Suprapubic skin (tissue), 4 donors: Measurements from ENCODE around the gene SLX4. TPM values are rescaled to one million over a fixed set of nuclear protein-coding genes. Genes with fewer than 3 reads are reported as not detected.

Source experiments
- DNase-seq, 2 donors: peaks; one replicate each; pipeline ENCODE4 v3.0.0-alpha.2; 2019; ENCODE audit warnings: low spot score in 2 of 2
- H3K27ac ChIP-seq: fragments of 200-600 bp; sonication (generic); one replicate; pipeline ENCODE4 v1.5.1; 2019
- H3K27me3 ChIP-seq: fragments of 200-600 bp; sonication (generic); one replicate; pipeline ENCODE4 v1.5.1; 2019
- H3K36me3 ChIP-seq: fragments of 200-600 bp; sonication (generic); one replicate; pipeline ENCODE4 v1.5.1; 2019
- H3K4me1 ChIP-seq: fragments of 200-600 bp; sonication (generic); one replicate; pipeline ENCODE4 v1.5.1; 2019
- H3K4me3 ChIP-seq: fragments of 200-600 bp; sonication (generic); one replicate; pipeline ENCODE4 v1.5.1; 2019; ENCODE audit warnings: mild to moderate bottlenecking
- H3K9me3 ChIP-seq: fragments of 200-600 bp; sonication (generic); one replicate; pipeline ENCODE4 v1.5.1; 2019
- EP300 ChIP-seq: sonication (generic); formaldehyde crosslinking; IDR thresholded peaks from one replicate; pipeline ENCODE4 v1.6.1; 2017; ENCODE audit warnings: antibody characterized with exemption
- POLR2A ChIP-seq, 2 donors: fragments of 450-650 bp; IDR thresholded peaks; one replicate each; pipeline ENCODE4 v1.6.1; 2017; ENCODE audit warnings: antibody characterized with exemption in 2 of 2, mild to moderate bottlenecking in 2 of 2, moderate library complexity in 2 of 2
- POLR2AphosphoS5 ChIP-seq, 3 donors: sonication (generic); formaldehyde crosslinking; IDR thresholded peaks; one replicate each; pipeline ENCODE4 v1.6.1; 2017; ENCODE audit warnings: antibody characterized with exemption in 3 of 3
- WGBS: methylation state at CpG from one replicate; pipeline ENCODE4 v1.1.5; 2018; 5-methylcytosine and 5-hydroxymethylcytosine counted together
- total RNA-seq, 4 donors: library from RNA; depleted of rRNA; stranded (reverse); fragments of >200 nt; gene quantifications; one replicate each; pipeline ENCODE4 v1.1.0, GENCODE V29; 2016
- TF ChIP-seq, protein P1 (sequence below), 2 donors: fragments of 200-600 bp in 1 of 2; fragments of 450-650 bp in 1 of 2; sonication (generic) in 1 of 2; IDR thresholded peaks; one replicate each; pipeline ENCODE4 v1.5.1; 2016 to 2019; ENCODE audit warnings: antibody characterized with exemption in 2 of 2, mild to moderate bottlenecking in 1 of 2, moderate library complexity in 1 of 2

SLX4 gene
- total RNA-seq, 4 donors from 2014 or later, result 2.9 to 6.0 (median 4.5) TPM

DNA sequence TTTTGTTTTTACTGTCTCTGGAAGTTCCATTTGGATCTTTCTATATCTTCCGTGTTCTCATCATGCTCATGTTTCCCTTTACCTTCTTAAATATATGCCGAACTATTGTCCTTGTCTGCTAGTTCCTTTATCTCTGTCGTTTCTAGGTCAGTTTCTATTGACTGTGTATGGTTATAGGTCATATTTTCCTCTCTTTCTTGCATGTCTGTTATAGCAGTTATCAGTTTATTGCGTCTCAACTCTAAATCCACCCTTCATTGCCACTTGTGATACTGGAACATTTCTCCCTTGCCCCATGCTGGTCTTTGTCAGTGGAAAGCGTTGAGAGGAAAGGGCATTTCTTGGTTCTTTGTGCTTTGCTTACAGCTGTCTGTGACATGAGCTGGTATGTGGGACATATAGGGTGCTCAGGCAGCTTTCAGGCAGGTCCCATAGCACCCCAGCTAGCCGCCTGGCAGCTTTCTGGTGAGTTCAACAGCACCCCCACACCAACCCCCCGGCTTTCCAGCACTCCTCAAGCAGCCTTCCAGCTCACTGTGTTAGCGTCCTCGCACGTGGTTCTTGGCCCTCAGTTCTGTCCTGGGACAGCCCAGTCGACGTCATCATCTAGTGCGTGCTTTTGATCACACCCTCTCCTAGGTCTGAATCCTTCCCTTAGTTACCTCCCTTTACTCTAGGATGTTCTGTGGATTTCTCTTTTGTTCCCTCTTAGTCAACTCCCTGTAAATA lies 27.7 kb upstream of the SLX4 start:
- DNase-seq, result peak in 1 of 2 donors; percentile 29

DNA sequence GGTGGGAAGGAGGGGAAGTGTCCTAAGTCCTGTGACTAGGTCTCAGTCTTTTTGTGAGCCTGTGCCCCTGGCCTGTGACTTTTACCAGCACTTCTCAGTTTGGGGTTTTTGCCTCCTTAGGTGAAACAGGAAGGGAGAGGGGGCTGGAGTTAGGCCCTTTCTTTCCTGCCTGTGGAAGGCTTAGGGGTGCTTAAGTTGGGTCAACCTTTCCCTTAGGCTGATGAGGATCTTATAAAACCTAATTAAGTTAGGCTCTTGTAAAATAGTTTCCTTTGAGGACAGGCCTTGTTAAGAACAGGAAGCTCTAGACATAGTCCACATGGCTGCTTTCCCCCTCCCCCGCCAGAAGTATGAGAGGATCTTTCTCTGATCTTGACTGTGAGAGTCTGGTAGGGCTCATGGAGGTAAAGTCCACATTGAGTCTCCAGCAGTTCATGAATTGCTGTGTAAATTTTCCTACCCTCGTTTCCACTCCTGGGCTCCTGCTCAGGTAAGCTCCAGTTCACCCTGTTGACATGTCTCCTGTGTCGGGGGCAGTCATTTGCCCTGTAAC lies 26.0 kb upstream of the SLX4 start:
- no peak overlapping the region for H3K4me3 ChIP-seq
- DNase-seq, result peak in 1 of 2 donors; percentile 20
- H3K9me3 ChIP-seq, result no peaks in the 10 kb centered on the region
- H3K27me3 ChIP-seq, result no peaks in the 10 kb centered on the region
- no peak overlapping the region for H3K27ac ChIP-seq
- 87% methylated on average over 3 of the region's 3 CpGs for WGBS
- peaks cover 9% of the 10 kb centered on the region for H3K36me3 ChIP-seq
- TF ChIP-seq POLR2AphosphoS5 (IDR thresholded peaks at IDR 0.05), result no peak
- TF ChIP-seq POLR2A (IDR thresholded peaks at IDR 0.05), result no peak
- no peak for TF ChIP-seq EP300
- TF ChIP-seq, protein P1, sequence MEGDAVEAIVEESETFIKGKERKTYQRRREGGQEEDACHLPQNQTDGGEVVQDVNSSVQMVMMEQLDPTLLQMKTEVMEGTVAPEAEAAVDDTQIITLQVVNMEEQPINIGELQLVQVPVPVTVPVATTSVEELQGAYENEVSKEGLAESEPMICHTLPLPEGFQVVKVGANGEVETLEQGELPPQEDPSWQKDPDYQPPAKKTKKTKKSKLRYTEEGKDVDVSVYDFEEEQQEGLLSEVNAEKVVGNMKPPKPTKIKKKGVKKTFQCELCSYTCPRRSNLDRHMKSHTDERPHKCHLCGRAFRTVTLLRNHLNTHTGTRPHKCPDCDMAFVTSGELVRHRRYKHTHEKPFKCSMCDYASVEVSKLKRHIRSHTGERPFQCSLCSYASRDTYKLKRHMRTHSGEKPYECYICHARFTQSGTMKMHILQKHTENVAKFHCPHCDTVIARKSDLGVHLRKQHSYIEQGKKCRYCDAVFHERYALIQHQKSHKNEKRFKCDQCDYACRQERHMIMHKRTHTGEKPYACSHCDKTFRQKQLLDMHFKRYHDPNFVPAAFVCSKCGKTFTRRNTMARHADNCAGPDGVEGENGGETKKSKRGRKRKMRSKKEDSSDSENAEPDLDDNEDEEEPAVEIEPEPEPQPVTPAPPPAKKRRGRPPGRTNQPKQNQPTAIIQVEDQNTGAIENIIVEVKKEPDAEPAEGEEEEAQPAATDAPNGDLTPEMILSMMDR (IDR thresholded peaks at IDR 0.05), result no peak
- peaks cover 1% of the 10 kb centered on the region for H3K4me1 ChIP-seq

More for the DNA sequence above, 27.7 kb upstream of the SLX4 start:
- no peak for TF ChIP-seq POLR2AphosphoS5 (IDR thresholded peaks at IDR 0.05)
- no peak for TF ChIP-seq EP300
- TF ChIP-seq, protein P1 (IDR thresholded peaks at IDR 0.05), result no peak
- TF ChIP-seq POLR2A (IDR thresholded peaks at IDR 0.05), result no peak
- H3K27ac ChIP-seq, result no peak overlapping the region
- peaks cover 9% of the 10 kb centered on the region for H3K4me1 ChIP-seq
- H3K9me3 ChIP-seq, result no peaks in the 10 kb centered on the region
- WGBS, result 96% methylated on average over 13 of the region's 13 CpGs
- no peaks in the 10 kb centered on the region for H3K27me3 ChIP-seq
- no peak overlapping the region for H3K4me3 ChIP-seq
- H3K36me3 ChIP-seq, result peaks cover 9% of the 10 kb centered on the region

DNA sequence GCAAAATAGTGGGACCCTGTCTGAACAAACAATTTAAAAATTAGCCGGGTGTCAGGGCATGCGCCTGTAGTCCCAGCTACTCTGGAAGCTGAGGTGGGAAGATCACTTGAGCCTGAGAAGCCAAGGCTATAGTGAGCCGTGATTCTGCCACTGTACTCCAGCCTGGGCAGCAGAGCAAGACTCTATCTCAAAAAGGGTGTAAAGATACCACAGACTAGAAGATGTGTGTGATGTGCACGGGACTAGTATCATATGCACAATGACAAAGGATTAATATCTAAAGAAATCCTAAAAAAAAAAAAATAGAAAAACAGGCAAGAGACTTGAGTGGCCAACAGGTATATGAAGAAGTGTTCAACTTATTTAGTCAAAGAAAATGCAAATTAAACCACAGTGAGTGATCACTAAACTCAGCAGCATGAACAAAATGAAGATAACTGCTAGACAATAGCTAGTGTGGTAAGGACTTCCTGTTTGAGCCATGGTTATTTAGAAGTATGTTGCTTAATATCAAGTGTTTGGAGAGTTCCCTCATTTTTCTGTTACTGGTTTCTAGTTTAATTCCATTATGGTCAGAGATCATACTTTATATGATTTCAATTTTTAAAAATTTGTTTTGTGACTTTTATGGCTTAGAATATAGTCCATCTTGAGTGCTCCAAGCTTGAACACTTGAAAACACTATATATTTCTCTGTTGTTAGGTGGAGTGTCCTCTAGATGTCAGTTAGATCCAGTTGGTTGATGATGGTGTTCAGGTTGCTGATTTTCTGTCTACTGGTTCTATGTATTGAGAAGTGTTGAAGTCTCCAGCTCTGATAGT lies 14.7 kb upstream of the SLX4 start:
- no peaks in the 10 kb centered on the region for H3K36me3 ChIP-seq
- H3K4me3 ChIP-seq, result no peak overlapping the region
- H3K9me3 ChIP-seq, result no peaks in the 10 kb centered on the region
- WGBS, result 94% methylated on average over 4 of the region's 4 CpGs
- H3K27ac ChIP-seq, result no peak overlapping the region
- no peaks in the 10 kb centered on the region for H3K27me3 ChIP-seq
- no peaks in the 10 kb centered on the region for H3K4me1 ChIP-seq
- TF ChIP-seq POLR2A (IDR thresholded peaks at IDR 0.05), result no peak
- no peak for TF ChIP-seq POLR2AphosphoS5 (IDR thresholded peaks at IDR 0.05)
- TF ChIP-seq, protein P1 (IDR thresholded peaks at IDR 0.05), result no peak
- peak in 1 of 2 donors; percentile 13 for DNase-seq

DNA sequence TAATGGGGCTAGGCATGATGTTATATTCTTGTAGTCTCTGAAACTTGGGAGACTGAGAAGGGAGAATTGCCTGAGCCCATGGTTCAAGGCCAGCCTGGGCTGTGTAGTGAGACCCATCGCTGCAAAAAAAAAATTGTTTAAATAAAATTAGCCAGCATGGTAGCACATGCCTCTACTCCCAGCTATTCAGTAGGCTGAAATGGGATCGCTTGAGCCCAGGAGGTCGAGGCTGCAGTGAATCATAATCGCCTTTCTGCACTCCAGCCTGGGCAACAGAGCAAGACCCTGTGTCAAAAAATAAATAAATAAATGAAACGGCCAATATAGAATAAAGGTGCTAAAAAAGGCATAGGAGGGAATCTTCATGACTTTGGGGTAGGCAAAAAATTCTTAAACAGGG lies 13.9 kb upstream of the SLX4 start:
- WGBS, result 92% methylated on average over 5 of the region's 5 CpGs
- Histone ChIP-seq H3K27me3 (no peaks in the 10 kb centered on the region), H3K36me3 (no peaks in the 10 kb centered on the region), H3K4me1 (no peaks in the 10 kb centered on the region), H3K27ac (no peak overlapping the region), H3K4me3 (no peak overlapping the region), H3K9me3 (no peaks in the 10 kb centered on the region)
- TF ChIP-seq, protein P1 (IDR thresholded peaks at IDR 0.05), result no peak
- TF ChIP-seq POLR2A (IDR thresholded peaks at IDR 0.05) (no peak), EP300 (no peak), POLR2AphosphoS5 (IDR thresholded peaks at IDR 0.05) (no peak)
- peak in 1 of 2 donors; percentile 15 for DNase-seq

DNA sequence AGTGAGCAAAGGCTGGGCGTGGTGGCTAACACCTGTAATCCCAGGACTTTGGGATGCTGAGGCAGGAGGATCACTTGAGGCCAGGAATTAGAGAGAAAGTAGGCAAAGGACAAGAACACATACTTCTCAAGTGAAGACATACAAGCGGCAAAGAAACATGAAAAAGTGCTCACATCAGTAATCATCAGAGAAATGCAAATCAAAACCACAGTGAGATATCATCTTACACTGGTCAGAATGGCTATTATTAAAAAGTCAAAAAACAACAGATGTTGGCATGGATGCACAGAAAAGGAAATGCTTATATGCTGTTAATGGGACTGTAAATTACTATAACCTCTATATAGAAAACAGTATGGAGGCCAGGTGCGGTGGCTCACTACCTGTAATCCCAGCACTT lies 12.2 kb upstream of the SLX4 start:
- no peaks in the 10 kb centered on the region for H3K4me1 ChIP-seq
- no peaks in the 10 kb centered on the region for H3K9me3 ChIP-seq
- 86% methylated on average over 3 of the region's 3 CpGs for WGBS
- no peak for TF ChIP-seq POLR2AphosphoS5 (IDR thresholded peaks at IDR 0.05)
- no peak for TF ChIP-seq EP300
- TF ChIP-seq, protein P1 (IDR thresholded peaks at IDR 0.05), result no peak
- TF ChIP-seq POLR2A (IDR thresholded peaks at IDR 0.05), result no peak
- no peaks in the 10 kb centered on the region for H3K36me3 ChIP-seq
- H3K27ac ChIP-seq, result no peak overlapping the region
- peak in 1 of 2 donors; percentile 21 for DNase-seq
- no peak overlapping the region for H3K4me3 ChIP-seq
- no peaks in the 10 kb centered on the region for H3K27me3 ChIP-seq
